ENCODE measurements around the gene HMX2. TPM values are rescaled to one million over a fixed set of nuclear protein-coding genes. Genes with fewer than 3 reads are reported as not detected.

Gene HMX2
- not detected for total RNA-seq
- long read RNA-seq = 0 reads

- intact Hi-C loops (cut with DNase I) = no loop called here
- DNase-seq = no peak
- ATAC-seq = no peak
These were observed at the start of gene HMX2 for GRCh38 chr10:123147635-123148413. HMX2 (plus strand) TSS chr10:123148136; CDS start chr10:123148379, 243 bp downstream.

DNA sequence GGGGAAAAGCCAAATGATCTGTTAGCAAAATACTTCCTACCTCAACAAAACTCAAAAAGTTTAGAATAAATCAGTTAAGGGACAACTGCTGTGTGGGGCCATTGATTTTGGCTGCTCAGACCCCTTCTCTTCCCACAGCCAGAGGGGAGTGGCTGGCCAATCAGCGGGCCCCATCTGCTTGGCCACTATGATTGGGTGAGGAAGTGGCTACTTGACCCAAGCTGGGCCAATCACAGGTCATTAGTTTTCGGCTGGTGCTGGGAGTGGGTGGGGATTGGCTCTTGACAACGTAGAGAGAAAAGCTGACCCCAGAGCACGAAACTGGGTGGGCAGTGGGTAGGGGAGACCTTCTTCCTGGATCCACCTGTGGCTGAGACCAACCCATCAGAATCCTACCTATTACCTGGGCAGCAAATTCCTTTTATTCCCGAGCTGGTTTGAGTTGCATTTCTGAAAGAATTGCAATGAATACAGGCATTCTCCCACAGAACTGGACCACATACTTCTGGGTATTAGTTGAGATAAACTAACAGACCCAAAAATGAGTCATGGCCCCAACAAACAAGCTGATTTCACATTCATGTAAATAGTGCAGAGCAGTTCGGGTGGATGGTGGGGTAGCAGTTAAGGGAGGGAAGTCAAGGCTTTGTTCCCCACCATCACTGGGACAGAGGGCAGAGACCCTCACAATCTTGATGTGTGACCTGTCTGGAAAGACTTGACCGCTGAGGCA is 47.7 kb upstream of the HMX2 start:
- intact Hi-C loops (cut with DNase I) = no loop called here
- no peak for ATAC-seq
- DNase-seq = no peak

GRCh38 chr10:123101872-123102271 is 46.1 kb upstream of the HMX2 start:
- no peak for DNase-seq
- intact Hi-C loops (cut with DNase I) = no loop called here
- ATAC-seq = no peak

GRCh38 chr10:123102673-123103072 is 45.3 kb upstream of the HMX2 start:
- ATAC-seq = no peak
- DNase-seq = no peak
- intact Hi-C loops (cut with DNase I) = no loop called here

GRCh38 chr10:123103944-123104343 is 44.0 kb upstream of the HMX2 start:
- ATAC-seq (no peak), DNase-seq (no peak)
- intact Hi-C loops (cut with DNase I) = no loop called here

DNA sequence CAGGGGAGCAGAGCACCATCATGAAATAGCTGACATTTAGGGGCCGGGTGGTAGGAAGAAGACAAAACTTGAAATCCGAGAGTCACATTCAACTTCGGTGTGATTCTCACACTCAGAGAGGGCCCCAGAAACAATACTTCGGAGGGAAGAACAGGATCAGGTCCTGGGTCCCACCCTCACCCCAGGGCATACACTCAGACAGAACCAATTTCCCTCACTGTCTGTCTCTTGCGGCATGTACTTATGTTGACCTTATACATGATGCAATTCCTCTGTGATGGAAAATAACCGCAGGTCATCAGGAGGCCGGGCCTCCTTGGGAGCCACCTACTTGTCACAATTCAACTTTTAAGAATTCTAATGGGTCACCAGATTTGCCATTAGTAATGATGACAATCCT is 38.5 kb upstream of the HMX2 start:
- ATAC-seq (no peak), DNase-seq (no peak)
- intact Hi-C loops (cut with DNase I) = no loop called here

DNA sequence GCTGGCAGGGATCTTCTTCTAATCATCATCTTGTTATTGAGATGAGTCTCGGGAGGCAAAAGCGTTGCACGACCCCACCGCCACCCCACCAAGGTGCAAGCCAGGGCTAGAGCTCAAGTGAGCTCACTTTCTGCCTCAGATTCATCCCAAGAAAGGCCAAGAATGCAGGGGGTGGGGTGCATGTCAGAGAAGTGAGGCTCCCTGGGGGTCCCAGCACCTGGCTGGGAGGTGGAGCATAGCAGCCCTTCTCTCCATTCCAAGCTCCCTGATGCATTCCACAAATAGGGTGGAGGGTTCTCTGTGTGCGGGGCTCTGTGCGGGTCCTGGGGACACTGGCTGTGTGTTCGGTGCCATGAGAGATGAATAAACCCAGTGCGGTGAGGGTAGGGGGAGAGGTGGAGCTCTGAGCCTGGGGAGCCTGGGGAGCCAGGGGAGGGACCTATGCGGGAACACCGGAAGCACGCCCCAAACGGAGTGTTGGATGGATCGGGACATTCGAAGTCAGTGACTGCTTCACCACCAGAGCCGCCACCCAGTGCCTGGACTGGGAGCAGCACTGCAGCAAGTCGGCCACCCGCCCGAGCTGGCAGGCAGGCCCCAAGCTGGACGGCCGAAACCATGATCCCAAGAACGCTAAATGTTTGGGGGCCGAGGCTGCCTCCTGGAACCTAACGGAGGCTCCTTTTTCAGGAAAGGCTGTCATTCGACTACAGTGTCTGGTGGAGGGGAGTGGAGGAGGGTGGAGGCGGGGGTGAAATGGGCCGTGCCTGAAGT is 30.1 kb upstream of the HMX2 start:
- intact Hi-C loops (cut with DNase I) = no loop called here
- ATAC-seq (no peak), DNase-seq (no peak)

DNA sequence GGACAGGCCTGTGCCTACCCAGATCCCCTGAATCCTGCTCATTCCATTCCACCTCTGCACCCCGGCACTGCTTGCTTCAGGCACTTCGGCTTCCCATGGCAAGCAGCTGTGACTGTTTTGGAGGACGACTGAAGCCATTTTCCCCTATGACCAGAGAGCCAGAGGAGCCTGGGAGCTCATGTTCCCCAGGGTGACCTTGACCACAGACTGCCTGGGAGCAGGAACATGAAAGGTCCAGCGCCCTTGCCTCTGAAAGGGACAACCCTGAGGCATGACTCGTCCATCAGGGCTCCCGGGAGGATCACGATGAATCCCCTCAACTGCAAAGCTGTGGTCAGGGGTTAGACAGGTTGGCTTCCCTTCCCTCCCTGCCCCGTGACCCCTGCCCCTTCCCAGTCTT is 28.9 kb upstream of the HMX2 start:
- ATAC-seq = no peak
- intact Hi-C loops (cut with DNase I) = no loop called here
- no peak for DNase-seq

DNA sequence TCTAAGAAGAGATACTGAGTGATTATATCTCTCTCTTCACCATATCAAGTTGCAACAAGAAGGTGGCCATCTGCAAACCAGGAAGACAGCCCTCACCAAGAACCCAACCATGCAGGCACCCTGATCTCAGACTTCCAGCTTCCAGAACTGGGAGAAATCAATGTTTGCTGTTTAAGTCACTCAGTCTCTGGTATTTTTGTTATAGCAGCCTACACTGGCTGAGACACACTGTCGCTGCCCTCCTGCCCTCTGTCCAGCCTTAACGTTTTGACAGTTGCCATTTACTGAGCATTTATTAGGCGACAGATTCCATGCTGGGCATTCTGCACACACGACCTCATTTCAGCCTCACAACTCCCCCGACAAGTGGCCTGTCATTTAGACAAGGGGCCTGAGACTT is 21.7 kb upstream of the HMX2 start:
- intact Hi-C loops (cut with DNase I) = no loop called here
- ATAC-seq = no peak
- DNase-seq = no peak

- intact Hi-C loops (cut with DNase I) = loop anchor here (5.0 kb wide), 2 partner anchors 87 to 428 kb away; no protein-coding TSS in a partner anchor
- DNase-seq (no peak), ATAC-seq (no peak)
These were observed 18.2 kb upstream of the HMX2 start for GRCh38 chr10:123129618-123130271.

- intact Hi-C loops (cut with DNase I) = loop anchor here (2.0 to 5.0 kb wide), 3 partner anchors 91 to 426 kb away; no protein-coding TSS in a partner anchor
- peak; percentile 89 for DNase-seq
- peak; percentile 77 to 86 for ATAC-seq
These were observed 15.1 kb upstream of the HMX2 start for GRCh38 chr10:123132576-123133477.

GRCh38 chr10:123133541-123134342 is 14.2 kb upstream of the HMX2 start:
- DNase-seq = no peak
- intact Hi-C loops (cut with DNase I) = loop anchor here (2.0 to 5.0 kb wide), 3 partner anchors 91 to 425 kb away; no protein-coding TSS in a partner anchor
- ATAC-seq = no peak

DNA sequence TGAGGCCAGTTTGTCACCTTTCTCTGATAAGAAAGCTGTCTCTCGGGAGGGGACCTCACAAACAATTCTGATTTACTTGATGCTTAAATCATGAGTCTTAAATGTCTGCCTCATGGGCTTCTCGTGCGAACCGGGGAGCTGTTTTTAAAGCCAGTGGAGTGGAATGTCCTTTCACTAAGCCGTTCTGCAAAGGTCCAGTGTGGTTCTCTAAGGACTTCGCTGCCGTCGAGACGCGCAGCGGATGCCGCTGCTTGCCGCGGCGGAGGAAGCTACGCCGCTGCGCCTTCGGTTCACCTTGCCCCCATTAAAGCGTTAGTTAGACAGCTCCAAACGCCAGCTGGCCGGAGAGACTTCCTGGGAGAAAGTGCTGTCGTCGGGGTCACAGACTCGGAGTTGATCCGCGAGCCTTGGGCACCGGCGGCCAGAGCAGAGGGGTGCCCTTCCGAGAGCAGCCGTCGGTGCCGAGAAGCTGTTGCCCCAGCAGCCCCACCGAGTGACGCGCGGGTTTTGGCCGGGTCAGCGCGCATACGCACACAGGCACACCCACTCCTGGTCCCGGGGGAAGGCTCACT is 13.5 kb upstream of the HMX2 start:
- intact Hi-C loops (cut with DNase I) = loop anchor here (5.0 kb wide), 2 partner anchors 92 to 423 kb away; no protein-coding TSS in a partner anchor
- DNase-seq = no peak
- no peak for ATAC-seq

- ATAC-seq (no peak), DNase-seq (no peak)
- intact Hi-C loops (cut with DNase I) = loop anchor here (5.0 kb wide), 2 partner anchors 93 to 422 kb away; no protein-coding TSS in a partner anchor
These were observed 13.0 kb upstream of the HMX2 start for GRCh38 chr10:123134915-123135414.

DNA sequence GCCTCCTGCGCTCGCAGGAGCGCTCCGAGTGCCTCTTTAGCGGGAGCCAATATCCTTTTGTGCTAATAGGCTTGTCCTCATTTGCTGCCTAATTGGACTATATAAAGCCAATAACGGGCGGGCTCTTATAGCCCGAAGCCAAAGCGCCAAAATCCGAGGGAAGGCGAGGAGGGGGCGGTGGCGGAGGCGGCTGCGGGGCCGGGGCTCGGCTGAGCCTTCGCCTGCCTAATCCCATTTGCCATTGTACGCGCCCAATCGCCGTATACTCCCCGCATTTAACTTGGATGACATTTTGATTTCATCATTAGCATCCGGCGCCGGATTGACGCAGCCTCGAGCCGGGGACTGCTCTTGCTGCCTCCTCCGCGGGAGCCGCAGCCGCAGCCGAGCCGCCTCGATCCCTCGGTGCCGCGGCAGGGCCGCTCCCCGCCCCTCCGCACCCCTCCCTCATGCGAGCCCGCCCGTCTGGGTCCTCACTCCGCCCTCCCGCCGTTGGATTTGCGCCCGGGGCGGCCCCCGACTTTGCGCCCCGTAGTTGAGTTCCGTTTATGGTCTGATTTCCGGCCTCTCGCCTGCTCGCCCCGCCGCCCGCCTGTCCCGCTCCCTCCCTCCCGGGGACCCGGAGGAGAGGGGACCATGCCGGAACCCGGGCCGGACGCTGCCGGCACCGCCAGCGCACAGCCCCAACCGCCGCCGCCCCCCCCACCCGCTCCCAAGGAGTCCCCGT is 12.4 kb upstream of the HMX2 start, which contains the start of gene HMX3:
TSS of gene HMX3 (plus strand) at position 556 of the 727 bp plus-strand sequence. CDS start at position 637, 81 bp downstream.
- ATAC-seq = no peak
- intact Hi-C loops (cut with DNase I) = no loop called here

DNA sequence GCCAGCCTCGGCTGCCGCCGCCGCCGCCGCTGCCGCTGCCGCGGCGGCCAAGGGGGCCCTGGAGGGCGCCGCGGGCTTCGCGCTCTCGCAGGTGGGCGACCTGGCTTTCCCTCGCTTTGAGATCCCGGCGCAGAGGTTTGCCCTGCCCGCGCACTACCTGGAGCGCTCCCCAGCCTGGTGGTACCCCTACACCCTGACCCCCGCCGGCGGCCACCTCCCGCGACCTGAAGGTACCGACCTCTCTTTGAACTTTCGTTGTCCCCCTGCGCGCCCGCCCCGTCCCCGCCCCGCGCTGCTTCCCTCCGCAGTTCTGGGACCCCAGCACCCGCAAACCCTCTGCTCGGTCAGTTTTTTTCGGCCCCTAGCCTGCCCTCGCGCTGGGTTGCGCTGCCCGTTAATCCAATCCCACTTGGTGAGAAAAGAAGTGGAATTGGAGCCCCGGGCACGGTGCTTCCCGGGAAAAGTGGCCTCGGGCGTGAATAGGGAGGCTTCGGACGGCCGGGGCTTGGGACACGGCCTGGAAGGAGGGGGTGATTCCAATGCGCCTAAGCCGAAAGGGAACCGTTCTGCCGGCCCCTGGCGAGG is 11.6 kb upstream of the HMX2 start:
- intact Hi-C loops (cut with DNase I) = no loop called here
- ATAC-seq = no peak
- no peak for DNase-seq

More for the DNA sequence above, 12.4 kb upstream of the HMX2 start, which contains the start of gene HMX3:
- DNase-seq = no peak
